Gastrocnemius medialis (tissue), 4 donors: ENCODE data around the gene GPR146.

Source experiments
- CTCF ChIP-seq, 5 experiments: fragments of 450-650 bp in 3 of 5; fragments of 200-600 bp in 2 of 5; sonication (generic) in 2 of 5; IDR thresholded peaks in 4 of 5; conservative IDR thresholded peaks in 1 of 5; 1 replicate in 4 of 5; 2 replicates in 1 of 5; pipeline ENCODE4 v1.5.1; 2016 to 2019; ENCODE audit warnings: antibody characterized with exemption in 5 of 5, mild to moderate bottlenecking in 3 of 5, moderate library complexity in 3 of 5
- POLR2A ChIP-seq, 2 donors: fragments of 450-650 bp; IDR thresholded peaks; one replicate each; pipeline ENCODE4 v1.6.1; 2017; ENCODE audit warnings: antibody characterized with exemption in 2 of 2, mild to moderate bottlenecking in 2 of 2, moderate library complexity in 2 of 2

GRCh38 chr7:1094870-1095269, 50.5 kb downstream of the GPR146 start:
- TF ChIP-seq CTCF (IDR thresholded peaks at IDR 0.05 in 4 of 5, conservative IDR thresholded peaks at IDR 0.05 in 1 of 5): no peak
- no peak for TF ChIP-seq POLR2A (IDR thresholded peaks at IDR 0.05)
